Fibroblast of lung (primary cell): ENCODE measurements around the gene RNASE8. TPM values are rescaled to one million over a fixed set of nuclear protein-coding genes. Genes with fewer than 3 reads are reported as not detected.

Experiments
- DNase-seq, 2 donors: peaks; one replicate each; pipeline versions ENCODE4 v3.0.0 to v3.0.0-alpha.2; 2010; ENCODE audit warnings: low read depth in 2 of 2
- H2AFZ ChIP-seq: 2 replicates; pipeline ENCODE4 v1.5.1; 2012; ENCODE audit warnings: low read length, control low read depth, inconsistent platforms
- H3K27ac ChIP-seq: 2 replicates; pipeline ENCODE4 v1.5.1; 2011; ENCODE audit warnings: low read length, control low read depth; ENCODE audit not compliant: insufficient read depth
- H3K27me3 ChIP-seq: 2 replicates; pipeline ENCODE4 v1.5.1; 2011; ENCODE audit warnings: mild to moderate bottlenecking, low read length; ENCODE audit not compliant: control insufficient read depth, insufficient read depth
- H3K36me3 ChIP-seq: 2 replicates; pipeline ENCODE4 v1.5.1; 2011; ENCODE audit warnings: low read length; ENCODE audit not compliant: control insufficient read depth, insufficient read depth
- H3K4me1 ChIP-seq: 2 replicates; pipeline ENCODE4 v1.5.1; 2011; ENCODE audit warnings: low read length; ENCODE audit not compliant: control insufficient read depth, insufficient read depth; ENCODE audit errors: extremely low read depth
- H3K4me2 ChIP-seq: 2 replicates; pipeline ENCODE4 v1.5.1; 2011; ENCODE audit warnings: low read length, control low read depth; ENCODE audit not compliant: insufficient read depth; ENCODE audit errors: extremely low read depth
- H3K4me3 ChIP-seq, 4 experiments: fragments of 200-600 bp in 1 of 4; sonication (generic) in 1 of 4; replicated peaks in 1 of 4; 2 replicates each; pipeline ENCODE4 v1.5.1; 2011 to 2016; ENCODE audit warnings: low read length in 4 of 4, low read depth in 3 of 4, mild to moderate bottlenecking in 3 of 4, control low read depth in 2 of 4, inconsistent platforms in 1 of 4, mixed read lengths in 1 of 4; ENCODE audit not compliant: insufficient read depth in 1 of 4; ENCODE audit errors: control extremely low read depth in 1 of 4
- H3K79me2 ChIP-seq: 2 replicates; pipeline ENCODE4 v1.5.1; 2012; ENCODE audit warnings: mild to moderate bottlenecking, low read length, inconsistent platforms; ENCODE audit not compliant: control insufficient read depth, insufficient read depth
- H3K9ac ChIP-seq: 2 replicates; pipeline ENCODE4 v1.5.1; 2011; ENCODE audit warnings: mild to moderate bottlenecking, low read length, control low read depth; ENCODE audit not compliant: insufficient read depth
- H3K9me3 ChIP-seq: 2 replicates; pipeline ENCODE4 v1.5.1; 2012; ENCODE audit warnings: low read depth, low read length; ENCODE audit not compliant: control insufficient read depth, insufficient read depth
- H4K20me1 ChIP-seq: 2 replicates; pipeline ENCODE4 v1.5.1; 2011; ENCODE audit warnings: low read length; ENCODE audit not compliant: control insufficient read depth, insufficient read depth; ENCODE audit errors: extremely low read depth
- EZH2 ChIP-seq: IDR thresholded peaks from 2 replicates; pipeline ENCODE4 v1.5.1; 2012; ENCODE audit warnings: low read length, control low read depth, mild to moderate bottlenecking; ENCODE audit errors: missing control alignments
- polyA plus RNA-seq, 2 donors: library from polyadenylated mRNA; depleted of rRNA in 1 of 2; stranded (reverse) in 1 of 2; unstranded in 1 of 2; fragments of >200 nt; gene quantifications; 2 replicates each; pipeline ENCODE4 v1.2.1, GENCODE V29; 2011 to 2012; ENCODE audit warnings: missing spikeins in 1 of 2
- total RNA-seq: library from RNA; depleted of rRNA; stranded (reverse); fragments of >200 nt; gene quantifications from 2 replicates; pipeline ENCODE4 v1.2.1, GENCODE V29; 2014
- TF ChIP-seq, protein P1 (sequence below), 2 donors: IDR thresholded peaks in 1 of 2; conservative IDR thresholded peaks in 1 of 2; 1 replicate in 1 of 2; 2 replicates in 1 of 2; pipeline ENCODE4 v1.5.1; 2011 to 2012; ENCODE audit warnings: low read length in 2 of 2, control low read depth in 1 of 2, inconsistent platforms in 1 of 2, low read depth in 1 of 2, mild to moderate bottlenecking in 1 of 2

Gene RNASE8
- total and polyA plus RNA-seq, 2 donors (not counting 1 experiment from before 2014, with no cell fraction given), result not detected

DNA sequence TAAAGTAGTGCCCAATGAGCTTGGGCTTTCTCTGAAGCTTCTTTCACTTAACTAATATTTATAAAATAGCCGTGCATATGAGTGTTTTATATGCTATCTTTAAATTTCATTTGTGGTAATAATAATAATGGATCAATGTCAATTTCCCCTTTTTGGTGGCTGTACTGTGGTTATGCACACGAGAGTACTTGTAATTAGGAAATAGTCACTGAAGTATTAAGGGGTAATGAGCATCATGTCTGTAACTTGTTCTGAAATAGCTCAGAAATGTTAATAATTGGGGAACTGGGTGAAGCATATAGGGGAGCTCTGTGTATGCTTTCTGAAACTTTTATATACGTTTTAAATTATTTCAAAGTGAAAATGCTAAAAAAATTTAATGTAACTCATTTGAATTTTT is 7.0 kb upstream of the RNASE8 start:
- Histone ChIP-seq H3K27ac (no peak overlapping the region), H3K9ac (no peak overlapping the region), H3K4me3 (no peak overlapping the region), H2AFZ (no peak overlapping the region), H3K9me3 (no peaks in the 10 kb centered on the region), H3K36me3 (no peaks in the 10 kb centered on the region), H3K4me1 (no peaks in the 10 kb centered on the region), H3K27me3 (peaks cover under 1% of the 10 kb centered on the region), H3K4me2 (no peak overlapping the region), H3K79me2 (no peaks in the 10 kb centered on the region), H4K20me1 (no peaks in the 10 kb centered on the region)
- TF ChIP-seq, protein P1, sequence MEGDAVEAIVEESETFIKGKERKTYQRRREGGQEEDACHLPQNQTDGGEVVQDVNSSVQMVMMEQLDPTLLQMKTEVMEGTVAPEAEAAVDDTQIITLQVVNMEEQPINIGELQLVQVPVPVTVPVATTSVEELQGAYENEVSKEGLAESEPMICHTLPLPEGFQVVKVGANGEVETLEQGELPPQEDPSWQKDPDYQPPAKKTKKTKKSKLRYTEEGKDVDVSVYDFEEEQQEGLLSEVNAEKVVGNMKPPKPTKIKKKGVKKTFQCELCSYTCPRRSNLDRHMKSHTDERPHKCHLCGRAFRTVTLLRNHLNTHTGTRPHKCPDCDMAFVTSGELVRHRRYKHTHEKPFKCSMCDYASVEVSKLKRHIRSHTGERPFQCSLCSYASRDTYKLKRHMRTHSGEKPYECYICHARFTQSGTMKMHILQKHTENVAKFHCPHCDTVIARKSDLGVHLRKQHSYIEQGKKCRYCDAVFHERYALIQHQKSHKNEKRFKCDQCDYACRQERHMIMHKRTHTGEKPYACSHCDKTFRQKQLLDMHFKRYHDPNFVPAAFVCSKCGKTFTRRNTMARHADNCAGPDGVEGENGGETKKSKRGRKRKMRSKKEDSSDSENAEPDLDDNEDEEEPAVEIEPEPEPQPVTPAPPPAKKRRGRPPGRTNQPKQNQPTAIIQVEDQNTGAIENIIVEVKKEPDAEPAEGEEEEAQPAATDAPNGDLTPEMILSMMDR (conservative IDR thresholded peaks at IDR 0.05 in 1 of 2, IDR thresholded peaks at IDR 0.05 in 1 of 2; ENCODE audit: low read depth in 1 of 2, low read length in 2 of 2), result no peak
- no peak for TF ChIP-seq EZH2
- DNase-seq, result no peak

DNA sequence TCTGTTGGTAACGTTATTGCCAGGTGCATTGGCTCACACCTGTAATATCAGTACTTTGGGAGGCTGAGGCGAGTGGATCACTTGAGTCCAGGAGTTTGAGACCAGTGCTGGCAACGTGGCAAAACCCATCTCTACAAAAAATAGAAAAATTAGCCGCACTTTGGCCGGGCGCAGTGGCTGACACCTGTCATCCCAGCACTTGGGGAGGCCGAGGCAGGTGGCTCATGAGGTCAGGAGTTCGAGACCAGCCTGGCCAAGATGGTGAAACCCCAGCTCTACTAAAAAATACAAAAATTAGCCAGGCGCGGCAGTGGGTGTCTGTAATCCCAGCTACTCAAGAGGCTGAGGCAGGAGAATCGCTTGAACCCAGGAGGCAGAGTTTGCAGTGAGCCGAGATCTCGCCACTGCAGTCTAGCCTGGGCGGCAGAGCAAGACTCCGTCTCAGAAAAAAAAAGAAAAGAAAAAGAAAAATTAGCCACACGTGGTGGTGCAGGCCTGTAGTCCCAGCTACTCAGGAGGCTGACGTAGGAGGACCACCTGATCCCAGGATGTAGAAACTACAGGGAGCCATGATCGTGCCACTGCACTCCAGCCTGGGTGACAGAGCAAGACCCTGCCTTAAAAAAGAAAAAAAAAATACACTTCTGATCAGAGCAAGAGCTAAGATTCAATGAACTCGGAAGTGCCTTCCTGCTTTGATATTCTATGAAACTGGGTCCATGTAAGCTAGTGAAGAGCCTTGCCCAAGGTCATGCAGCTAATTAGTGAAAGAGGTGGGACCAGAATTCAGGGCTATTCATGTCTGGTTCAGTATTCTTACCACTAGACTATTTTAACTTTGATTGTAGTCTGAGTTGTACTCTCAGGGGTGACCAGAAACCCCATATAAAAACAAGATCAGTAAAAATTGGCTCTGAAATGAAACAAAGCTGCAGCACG is 4.2 kb upstream of the RNASE8 start:
- DNase-seq, result no peak
- Histone ChIP-seq H4K20me1 (no peaks in the 10 kb centered on the region), H3K9me3 (no peaks in the 10 kb centered on the region), H3K36me3 (no peaks in the 10 kb centered on the region), H3K4me2 (no peak overlapping the region), H3K9ac (no peak overlapping the region), H3K27ac (no peak overlapping the region), H3K79me2 (no peaks in the 10 kb centered on the region), H2AFZ (no peak overlapping the region), H3K27me3 (no peaks in the 10 kb centered on the region), H3K4me3 (no peak overlapping the region), H3K4me1 (no peaks in the 10 kb centered on the region)
- TF ChIP-seq, protein P1 (conservative IDR thresholded peaks at IDR 0.05 in 1 of 2, IDR thresholded peaks at IDR 0.05 in 1 of 2; ENCODE audit: low read depth in 1 of 2, low read length in 2 of 2), result no peak
- TF ChIP-seq EZH2, result no peak

DNA sequence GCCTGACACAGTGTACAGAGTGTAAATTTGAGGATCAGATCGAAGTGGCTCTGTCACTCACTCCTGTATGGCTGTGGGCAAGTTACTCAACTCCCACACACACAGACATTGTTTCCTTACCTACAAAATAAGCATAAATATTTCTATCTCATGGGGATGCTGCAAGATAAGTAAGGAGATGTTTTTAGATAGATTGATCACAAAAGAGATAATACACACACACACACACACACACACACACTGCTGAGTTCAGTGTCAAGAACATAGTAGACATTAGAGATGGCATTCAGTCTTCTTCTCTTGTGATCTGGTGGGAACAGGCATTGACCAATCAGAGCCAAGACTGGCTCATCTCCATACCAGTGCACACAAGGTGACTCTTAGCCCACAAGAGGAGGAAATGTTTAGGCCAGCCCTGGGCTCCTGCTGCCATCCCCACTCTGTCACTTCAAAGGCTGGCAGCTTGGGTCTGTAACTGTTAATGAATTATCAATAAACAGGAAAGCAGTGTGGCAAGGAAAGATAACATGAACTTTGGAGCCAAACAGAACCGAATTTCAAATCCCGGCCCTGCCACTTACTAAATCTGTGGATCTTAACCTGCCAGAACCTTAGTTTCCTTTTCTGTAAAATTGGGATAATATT is 3.4 kb upstream of the RNASE8 start:
- H3K9ac ChIP-seq, result no peak overlapping the region
- H2AFZ ChIP-seq, result no peak overlapping the region
- no peak overlapping the region for H3K4me2 ChIP-seq
- no peaks in the 10 kb centered on the region for H3K27me3 ChIP-seq
- H3K4me3 ChIP-seq, result no peak overlapping the region
- H3K36me3 ChIP-seq, result no peaks in the 10 kb centered on the region
- no peaks in the 10 kb centered on the region for H3K4me1 ChIP-seq
- no peaks in the 10 kb centered on the region for H3K79me2 ChIP-seq
- H4K20me1 ChIP-seq, result no peaks in the 10 kb centered on the region
- H3K27ac ChIP-seq, result no peak overlapping the region
- H3K9me3 ChIP-seq, result no peaks in the 10 kb centered on the region
- DNase-seq, result no peak
- TF ChIP-seq EZH2, result no peak
- TF ChIP-seq, protein P1 (conservative IDR thresholded peaks at IDR 0.05 in 1 of 2, IDR thresholded peaks at IDR 0.05 in 1 of 2; ENCODE audit: low read depth in 1 of 2, low read length in 2 of 2), result no peak
